ENCODE results near the gene INPP5D.

DNA sequence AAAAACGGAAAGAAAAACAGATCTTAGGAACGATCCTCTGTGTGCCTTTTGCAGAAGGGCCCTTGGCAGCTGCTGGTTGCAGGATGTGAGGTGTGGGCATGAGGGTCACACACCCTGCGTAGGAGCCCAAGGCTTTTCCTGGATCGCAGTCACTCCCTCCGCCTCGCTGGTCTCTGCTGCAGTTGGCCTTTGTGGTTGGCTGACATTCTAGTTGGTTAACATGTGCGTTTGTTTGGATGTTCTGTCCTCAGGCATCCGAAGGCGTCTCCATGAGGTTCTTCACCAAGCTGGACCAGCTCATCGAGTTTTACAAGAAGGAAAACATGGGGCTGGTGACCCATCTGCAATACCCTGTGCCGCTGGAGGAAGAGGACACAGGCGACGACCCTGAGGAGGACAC lies 61.7 kb downstream of the INPP5D start:
- TF ChIP-seq, protein P1, sequence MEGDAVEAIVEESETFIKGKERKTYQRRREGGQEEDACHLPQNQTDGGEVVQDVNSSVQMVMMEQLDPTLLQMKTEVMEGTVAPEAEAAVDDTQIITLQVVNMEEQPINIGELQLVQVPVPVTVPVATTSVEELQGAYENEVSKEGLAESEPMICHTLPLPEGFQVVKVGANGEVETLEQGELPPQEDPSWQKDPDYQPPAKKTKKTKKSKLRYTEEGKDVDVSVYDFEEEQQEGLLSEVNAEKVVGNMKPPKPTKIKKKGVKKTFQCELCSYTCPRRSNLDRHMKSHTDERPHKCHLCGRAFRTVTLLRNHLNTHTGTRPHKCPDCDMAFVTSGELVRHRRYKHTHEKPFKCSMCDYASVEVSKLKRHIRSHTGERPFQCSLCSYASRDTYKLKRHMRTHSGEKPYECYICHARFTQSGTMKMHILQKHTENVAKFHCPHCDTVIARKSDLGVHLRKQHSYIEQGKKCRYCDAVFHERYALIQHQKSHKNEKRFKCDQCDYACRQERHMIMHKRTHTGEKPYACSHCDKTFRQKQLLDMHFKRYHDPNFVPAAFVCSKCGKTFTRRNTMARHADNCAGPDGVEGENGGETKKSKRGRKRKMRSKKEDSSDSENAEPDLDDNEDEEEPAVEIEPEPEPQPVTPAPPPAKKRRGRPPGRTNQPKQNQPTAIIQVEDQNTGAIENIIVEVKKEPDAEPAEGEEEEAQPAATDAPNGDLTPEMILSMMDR (conservative IDR thresholded peaks at IDR 0.05), result no peak
- no peak for TF ChIP-seq EZH2 (IDR thresholded peaks at IDR 0.05; ENCODE audit: low read depth)

All from PC-9 (cell line).